SK-N-SH (cell line): ENCODE measurements around the gene JMJD1C.

ENCODE experiments used
- CTCF ChIP-seq: fragments of 200-600 bp; sonication (generic); IDR thresholded peaks from 2 replicates; pipeline ENCODE4 v1.6.1; 2017; ENCODE audit warnings: antibody characterized with exemption, mild to moderate bottlenecking, moderate library complexity
- EP300 ChIP-seq, 2 experiments: IDR thresholded peaks; 2 replicates each; pipeline versions ENCODE4 v1.4.0 to v1.6.1; 2012; ENCODE audit warnings: borderline replicate concordance in 1 of 2, low read depth in 1 of 2, low read length in 1 of 2
- EZH2phosphoT487 ChIP-seq: fragments of 200-600 bp; sonication (generic); IDR thresholded peaks from 2 replicates; pipeline ENCODE4 v1.6.1; 2017; ENCODE audit warnings: low read depth, mixed run types, mild to moderate bottlenecking, antibody characterized with exemption, moderate library complexity, borderline replicate concordance
- FOXM1 ChIP-seq: IDR thresholded peaks from 2 replicates; pipeline ENCODE4 v1.4.0; 2012; ENCODE audit warnings: low read depth, mild to moderate bottlenecking
- GABPA ChIP-seq: IDR thresholded peaks from 2 replicates; pipeline ENCODE4 v1.4.0; 2012; ENCODE audit warnings: low read depth, mild to moderate bottlenecking
- JUND ChIP-seq: IDR thresholded peaks from 2 replicates; pipeline ENCODE4 v1.4.0; 2012
- POLR2AphosphoS5 ChIP-seq: IDR thresholded peaks from 2 replicates; pipeline ENCODE4 v1.6.1; 2012; ENCODE audit warnings: low read depth, low read length
- REST ChIP-seq: IDR thresholded peaks from 2 replicates; pipeline ENCODE4 v1.6.1; 2012; ENCODE audit warnings: mild to moderate bottlenecking, low read depth, low read length, moderate library complexity
- SIN3A ChIP-seq: IDR thresholded peaks from 2 replicates; pipeline ENCODE4 v1.6.1; 2012; ENCODE audit warnings: low read depth, mild to moderate bottlenecking, low read length, moderate library complexity, borderline replicate concordance
- USF1 ChIP-seq: IDR thresholded peaks from 2 replicates; pipeline ENCODE4 v1.4.0; 2012; ENCODE audit warnings: low read depth, borderline replicate concordance
- YY1 ChIP-seq: IDR thresholded peaks from 2 replicates; pipeline ENCODE4 v1.4.0; 2012; ENCODE audit warnings: low read depth, mild to moderate bottlenecking
- ZBTB33 ChIP-seq: IDR thresholded peaks from 2 replicates; pipeline ENCODE4 v1.4.0; 2012; ENCODE audit warnings: low read depth, borderline replicate concordance
- TF ChIP-seq, protein P1 (sequence below): fragments of 150-350 bp; IDR thresholded peaks from 2 replicates; pipeline ENCODE4 v1.6.1; 2017; ENCODE audit warnings: antibody characterized with exemption, low read length, low read depth, borderline replicate concordance

GRCh38 chr10:63346015-63346441 is 119.7 kb downstream of the JMJD1C start:
- TF ChIP-seq REST = no peak
- no peak for TF ChIP-seq YY1
- TF ChIP-seq CTCF = no peak
- TF ChIP-seq FOXM1 = no peak
- TF ChIP-seq, protein P1, sequence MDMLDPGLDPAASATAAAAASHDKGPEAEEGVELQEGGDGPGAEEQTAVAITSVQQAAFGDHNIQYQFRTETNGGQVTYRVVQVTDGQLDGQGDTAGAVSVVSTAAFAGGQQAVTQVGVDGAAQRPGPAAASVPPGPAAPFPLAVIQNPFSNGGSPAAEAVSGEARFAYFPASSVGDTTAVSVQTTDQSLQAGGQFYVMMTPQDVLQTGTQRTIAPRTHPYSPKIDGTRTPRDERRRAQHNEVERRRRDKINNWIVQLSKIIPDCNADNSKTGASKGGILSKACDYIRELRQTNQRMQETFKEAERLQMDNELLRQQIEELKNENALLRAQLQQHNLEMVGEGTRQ = no peak
- no peak for TF ChIP-seq USF1
- no peak for TF ChIP-seq ZBTB33
- TF ChIP-seq JUND = no peak
- TF ChIP-seq GABPA = no peak
- TF ChIP-seq SIN3A = no peak
- no peak for TF ChIP-seq EP300 (IDR thresholded peaks at IDR 0.05; ENCODE audit: borderline replicate concordance in 1 of 2, low read depth in 1 of 2, low read length in 1 of 2)
- no peak for TF ChIP-seq EZH2phosphoT487
- no peak for TF ChIP-seq POLR2AphosphoS5
